ENCODE data around the gene ANO1. TPM values are rescaled to one million over a fixed set of nuclear protein-coding genes. Genes with fewer than 3 reads are reported as not detected.

The ANO1 gene
- total RNA-seq, 1 donor from 2014 or later, result not detected

GRCh38 chr11:70201882-70202861, 124.1 kb downstream of the ANO1 start:
- peak overlapping the region; percentile 85 for H3K27ac Mint-ChIP-seq (ENCODE audit: unreplicated experiment)
- TF ChIP-seq, protein P1, sequence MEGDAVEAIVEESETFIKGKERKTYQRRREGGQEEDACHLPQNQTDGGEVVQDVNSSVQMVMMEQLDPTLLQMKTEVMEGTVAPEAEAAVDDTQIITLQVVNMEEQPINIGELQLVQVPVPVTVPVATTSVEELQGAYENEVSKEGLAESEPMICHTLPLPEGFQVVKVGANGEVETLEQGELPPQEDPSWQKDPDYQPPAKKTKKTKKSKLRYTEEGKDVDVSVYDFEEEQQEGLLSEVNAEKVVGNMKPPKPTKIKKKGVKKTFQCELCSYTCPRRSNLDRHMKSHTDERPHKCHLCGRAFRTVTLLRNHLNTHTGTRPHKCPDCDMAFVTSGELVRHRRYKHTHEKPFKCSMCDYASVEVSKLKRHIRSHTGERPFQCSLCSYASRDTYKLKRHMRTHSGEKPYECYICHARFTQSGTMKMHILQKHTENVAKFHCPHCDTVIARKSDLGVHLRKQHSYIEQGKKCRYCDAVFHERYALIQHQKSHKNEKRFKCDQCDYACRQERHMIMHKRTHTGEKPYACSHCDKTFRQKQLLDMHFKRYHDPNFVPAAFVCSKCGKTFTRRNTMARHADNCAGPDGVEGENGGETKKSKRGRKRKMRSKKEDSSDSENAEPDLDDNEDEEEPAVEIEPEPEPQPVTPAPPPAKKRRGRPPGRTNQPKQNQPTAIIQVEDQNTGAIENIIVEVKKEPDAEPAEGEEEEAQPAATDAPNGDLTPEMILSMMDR (IDR thresholded peaks at IDR 0.05), result no peak

GRCh38 chr11:70202920-70203750, 125.0 kb downstream of the ANO1 start, which contains the start of gene FADD:
FADD (plus strand) TSS chr11:70203296; CDS start chr11:70203460, 164 bp downstream.
- H3K4me1 Mint-ChIP-seq (ENCODE audit: unreplicated experiment), result peaks cover 24% of the 10 kb centered on the region
- DNase-seq (ENCODE audit: extremely low spot score, unreplicated experiment), result peak; percentile 96
- H3K36me3 Mint-ChIP-seq (ENCODE audit: unreplicated experiment), result peaks cover 11% of the 10 kb centered on the region
- H3K9me3 Mint-ChIP-seq (ENCODE audit: unreplicated experiment), result no peaks in the 10 kb centered on the region
- H3K27ac Mint-ChIP-seq (ENCODE audit: unreplicated experiment), result peak within 1 kb of the TSS; percentile 90
- H3K27me3 Mint-ChIP-seq (ENCODE audit: unreplicated experiment), result peaks cover 9% of the 10 kb centered on the region
- TF ChIP-seq, protein P1 (IDR thresholded peaks at IDR 0.05), result no peak
- peak within 1 kb of the TSS; percentile 88 for H3K4me3 Mint-ChIP-seq (ENCODE audit: unreplicated experiment)

More at GRCh38 chr11:70201882-70202861, 124.1 kb downstream of the ANO1 start:
- Mint-ChIP-seq H3K4me1 (ENCODE audit: unreplicated experiment) (peaks cover 22% of the 10 kb centered on the region), H3K9me3 (ENCODE audit: unreplicated experiment) (no peaks in the 10 kb centered on the region), H3K36me3 (ENCODE audit: unreplicated experiment) (peaks cover 8% of the 10 kb centered on the region), H3K4me3 (ENCODE audit: unreplicated experiment) (peak overlapping the region; percentile 88), H3K27me3 (ENCODE audit: unreplicated experiment) (peaks cover 9% of the 10 kb centered on the region)
- DNase-seq (ENCODE audit: extremely low spot score, unreplicated experiment), result no peak

DNA sequence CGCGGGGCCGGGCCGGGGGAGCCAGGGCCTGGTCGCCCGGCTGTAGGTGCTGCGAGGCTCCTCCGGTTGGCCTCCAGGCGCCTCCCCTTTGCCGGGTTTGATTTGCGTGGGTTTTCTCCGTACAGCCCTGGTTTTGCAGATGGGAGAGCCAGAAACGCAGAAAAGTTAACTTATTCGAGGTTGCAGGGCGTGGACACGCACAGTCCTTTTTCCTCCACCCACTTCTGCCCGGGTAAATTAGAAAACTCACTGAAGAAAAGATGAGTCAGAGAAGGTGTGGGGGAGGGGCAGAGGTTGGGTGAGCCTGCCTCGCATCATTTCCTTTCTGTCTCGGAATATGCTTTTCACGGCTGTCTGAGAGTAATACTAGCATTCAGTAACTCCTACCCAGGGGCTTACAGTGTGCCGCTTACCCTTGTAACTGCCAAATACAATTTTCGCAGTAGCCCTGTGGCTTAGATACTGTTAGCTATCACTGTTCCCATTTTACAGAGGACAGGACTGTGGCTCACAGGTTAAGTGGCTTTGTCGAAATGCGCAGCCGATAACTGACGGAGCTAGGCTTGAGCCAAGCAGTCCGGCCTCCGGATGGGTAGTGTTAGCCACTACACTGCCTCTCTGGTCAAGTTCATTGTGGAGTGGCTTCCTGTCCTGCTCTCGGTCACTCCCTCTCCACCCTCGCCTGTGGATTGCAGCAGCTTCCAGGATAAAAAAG, 125.8 kb downstream of the ANO1 start:
- H3K4me3 Mint-ChIP-seq (ENCODE audit: unreplicated experiment), result peak overlapping the region; percentile 86
- peaks cover 6% of the 10 kb centered on the region for H3K27me3 Mint-ChIP-seq (ENCODE audit: unreplicated experiment)
- no peaks in the 10 kb centered on the region for H3K9me3 Mint-ChIP-seq (ENCODE audit: unreplicated experiment)
- H3K4me1 Mint-ChIP-seq (ENCODE audit: unreplicated experiment), result peaks cover 31% of the 10 kb centered on the region
- DNase-seq (ENCODE audit: extremely low spot score, unreplicated experiment), result no peak
- TF ChIP-seq, protein P1 (IDR thresholded peaks at IDR 0.05), result no peak
- H3K36me3 Mint-ChIP-seq (ENCODE audit: unreplicated experiment), result peaks cover 17% of the 10 kb centered on the region
- peak overlapping the region; percentile 90 for H3K27ac Mint-ChIP-seq (ENCODE audit: unreplicated experiment)

GRCh38 chr11:70204466-70204799, 126.3 kb downstream of the ANO1 start:
- Mint-ChIP-seq H3K27me3 (ENCODE audit: unreplicated experiment) (peaks cover 6% of the 10 kb centered on the region), H3K27ac (ENCODE audit: unreplicated experiment) (peak overlapping the region; percentile 90), H3K4me3 (ENCODE audit: unreplicated experiment) (peak overlapping the region; percentile 86), H3K9me3 (ENCODE audit: unreplicated experiment) (no peaks in the 10 kb centered on the region), H3K4me1 (ENCODE audit: unreplicated experiment) (peaks cover 37% of the 10 kb centered on the region), H3K36me3 (ENCODE audit: unreplicated experiment) (peaks cover 22% of the 10 kb centered on the region)
- TF ChIP-seq, protein P1 (IDR thresholded peaks at IDR 0.05), result no peak
- no peak for DNase-seq (ENCODE audit: extremely low spot score, unreplicated experiment)

Data from osteocyte (in vitro differentiated cells).